Left renal pelvis (tissue), 4 donors: ENCODE results near the gene GLUL. TPM values are rescaled to one million over a fixed set of nuclear protein-coding genes. Genes with fewer than 3 reads are reported as not detected.
"Not testable (repeated sequence)": the region's sequence is repeated elsewhere in the genome, so short reads cannot be mapped to it uniquely, and the experiment has no call there.

ENCODE experiments used
- DNase-seq, 4 donors: peaks; one replicate each; pipeline ENCODE4 v3.0.0-alpha.2; 2013; ENCODE audit warnings: low read depth in 4 of 4, low spot score in 3 of 4
- polyA plus RNA-seq, 4 donors: library from polyadenylated mRNA; unstranded; fragments of 120-200 nt; gene quantifications; one replicate each; pipeline ENCODE4 v1.2.1, GENCODE V29; 2013; ENCODE audit not compliant: insufficient read length in 4 of 4

The GLUL gene
- polyA plus RNA-seq, 4 donors, result 278 to 306 (median 290) TPM

GRCh38 chr1:182370532-182370931 lies 21.1 kb downstream of the GLUL start:
- no peak for DNase-seq

DNA sequence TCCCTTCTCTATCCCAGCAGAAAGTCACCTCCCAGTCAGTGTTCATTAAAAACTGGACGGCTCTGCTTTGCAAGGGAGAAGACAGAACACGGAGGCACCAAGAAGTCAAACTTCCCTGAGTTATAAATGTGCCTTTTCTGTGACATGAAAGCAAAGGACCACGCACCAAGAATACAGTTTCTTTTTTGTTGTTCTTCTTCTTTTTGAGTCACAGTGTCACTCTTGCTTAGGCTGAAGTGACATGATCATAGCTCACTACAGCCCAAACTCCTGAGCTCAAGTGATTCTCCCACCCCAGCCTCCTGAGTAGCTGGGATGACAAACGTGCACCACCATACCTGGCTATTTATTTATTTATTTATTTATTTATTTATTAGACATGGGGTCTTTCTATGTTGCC lies 22.7 kb downstream of the GLUL start:
- no peak for DNase-seq

DNA sequence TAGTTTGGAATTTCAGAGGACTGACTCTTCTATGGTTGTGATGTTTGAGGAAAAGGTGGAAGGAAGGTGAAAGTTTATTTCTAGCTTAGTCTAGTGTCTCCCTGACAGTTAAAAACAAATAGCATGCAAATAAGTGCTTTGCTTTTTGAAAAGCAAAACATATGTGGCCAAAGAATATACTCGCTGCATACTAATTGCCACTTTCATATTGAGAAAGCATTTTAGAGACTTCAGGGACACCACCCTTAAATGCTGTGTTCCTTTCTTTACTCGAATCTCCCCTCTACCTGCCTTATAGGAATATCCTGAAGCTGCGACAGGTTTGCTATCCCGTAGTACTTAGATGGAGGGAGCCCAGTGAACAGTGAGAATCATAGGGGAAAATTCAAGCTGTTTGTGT lies 23.2 kb downstream of the GLUL start:
- no peak for DNase-seq

GRCh38 chr1:182367926-182368325 lies 23.7 kb downstream of the GLUL start:
- DNase-seq, result no peak

- no peak for DNase-seq
These were observed 25.0 kb downstream of the GLUL start for GRCh38 chr1:182366596-182366995.

DNA sequence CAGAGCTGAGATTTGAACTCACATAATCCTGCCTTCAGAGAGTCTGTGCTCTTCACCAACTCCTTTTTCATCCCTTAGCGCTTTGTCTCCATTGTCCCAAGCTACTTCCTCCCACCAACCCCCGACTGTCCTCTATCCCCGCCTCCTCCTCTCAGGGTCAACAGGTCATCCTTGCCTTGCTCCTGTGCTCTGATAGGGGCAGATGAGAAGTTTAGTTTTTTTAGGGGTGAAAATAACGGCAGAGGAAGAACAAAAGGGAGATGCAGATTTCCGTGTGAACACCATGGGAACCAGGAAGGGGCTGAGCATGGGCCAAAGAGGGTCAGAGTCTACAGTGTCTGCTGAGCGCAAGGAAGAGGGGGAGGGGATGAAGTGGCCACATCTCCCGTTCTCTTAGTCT lies 31.9 kb downstream of the GLUL start:
- no peak for DNase-seq

GRCh38 chr1:182357913-182358312 lies 33.7 kb downstream of the GLUL start:
- DNase-seq, result no peak

DNA sequence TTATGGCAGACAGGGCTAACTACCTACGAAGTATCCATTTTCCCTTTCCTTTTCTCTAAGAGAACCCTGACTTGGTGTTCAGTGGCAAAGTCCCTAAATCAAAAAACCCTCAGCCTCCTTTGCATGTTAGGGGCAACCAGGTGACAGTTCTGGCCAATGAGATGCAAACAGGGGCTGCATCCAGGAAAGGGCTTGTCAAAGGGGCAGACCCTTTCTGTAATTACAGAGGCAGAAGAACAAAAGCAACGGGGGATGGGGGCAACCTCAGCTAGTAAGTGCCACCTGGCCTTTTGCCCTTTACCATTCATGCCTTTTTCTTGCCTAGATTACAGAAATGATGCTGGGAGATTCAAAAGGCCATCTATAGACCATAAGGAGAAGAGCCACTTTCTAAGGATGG lies 34.4 kb downstream of the GLUL start:
- no peak for DNase-seq

- no peak for DNase-seq
These were observed 35.9 kb downstream of the GLUL start for GRCh38 chr1:182355723-182356098.

GRCh38 chr1:182351790-182352364 lies 39.7 kb downstream of the GLUL start:
- DNase-seq, result no peak

DNA sequence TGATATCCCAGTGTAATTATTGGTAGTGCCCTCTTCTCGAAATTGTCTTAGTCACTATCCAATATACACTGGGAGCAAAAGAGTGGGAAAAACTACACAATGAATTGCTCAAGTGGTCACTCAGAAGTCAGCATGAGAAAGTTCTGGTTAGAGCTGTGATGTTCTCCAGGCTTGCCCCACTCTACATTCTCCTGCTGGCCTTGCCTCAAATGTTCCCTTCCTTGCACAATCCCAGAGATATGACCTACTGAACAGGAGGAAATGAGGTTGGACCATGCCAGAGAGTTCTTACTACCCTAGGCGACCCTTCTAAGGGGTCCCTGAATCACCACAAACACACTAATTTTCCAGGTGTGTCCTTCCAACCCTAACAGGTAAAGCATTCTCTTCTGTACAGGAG lies 40.8 kb downstream of the GLUL start:
- DNase-seq, result no peak

GRCh38 chr1:182348961-182349747 lies 42.4 kb downstream of the GLUL start:
- DNase-seq, result no peak

- DNase-seq, result no peak
These were observed 44.6 kb downstream of the GLUL start for GRCh38 chr1:182347019-182347418.

GRCh38 chr1:182340233-182341058 lies 51.1 kb downstream of the GLUL start:
- DNase-seq, result no peak

- no peak for DNase-seq
These were observed 51.9 kb downstream of the GLUL start for GRCh38 chr1:182339684-182340083.

- no peak for DNase-seq
These were observed 52.7 kb downstream of the GLUL start for GRCh38 chr1:182338806-182339370.

- no peak for DNase-seq
These were observed 53.6 kb downstream of the GLUL start for GRCh38 chr1:182337736-182338571.

DNA sequence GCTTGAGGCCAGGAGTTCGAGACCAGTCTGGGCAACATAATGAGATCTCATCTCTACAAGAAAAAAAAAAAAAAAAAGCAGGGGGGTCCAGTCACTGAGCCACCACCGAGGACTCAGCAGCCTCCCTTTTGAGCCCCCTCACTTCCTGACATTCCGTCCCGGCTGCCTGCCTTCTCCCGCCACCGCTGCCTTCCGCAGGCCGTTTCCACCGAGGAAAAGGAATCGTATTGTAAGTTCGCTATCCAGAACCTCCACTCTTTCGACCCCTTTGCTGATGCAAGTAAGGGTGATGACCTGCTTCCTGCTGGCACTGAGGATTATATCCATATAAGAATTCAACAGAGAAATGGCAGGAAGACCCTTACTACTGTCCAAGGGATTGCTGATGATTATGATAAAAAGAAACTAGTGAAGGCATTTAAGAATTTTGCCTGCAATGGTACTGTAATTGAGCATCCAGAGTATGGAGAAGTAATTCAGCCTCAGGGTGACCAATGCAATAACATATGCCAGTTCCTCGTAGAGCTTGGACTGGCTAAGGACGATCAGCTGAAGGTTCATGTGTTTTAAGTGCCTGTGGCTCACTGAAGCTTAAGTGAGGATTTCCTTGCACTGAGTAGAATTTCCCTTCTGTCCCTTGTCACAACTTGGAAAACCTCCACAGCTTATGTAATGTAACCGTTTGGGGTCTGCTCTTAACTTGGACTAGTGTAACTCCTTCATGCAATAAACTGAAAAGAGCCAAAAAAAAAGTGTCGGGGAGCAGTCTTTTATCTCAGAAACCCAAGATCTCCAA lies 55.6 kb downstream of the GLUL start:
- DNase-seq, result no peak

DNA sequence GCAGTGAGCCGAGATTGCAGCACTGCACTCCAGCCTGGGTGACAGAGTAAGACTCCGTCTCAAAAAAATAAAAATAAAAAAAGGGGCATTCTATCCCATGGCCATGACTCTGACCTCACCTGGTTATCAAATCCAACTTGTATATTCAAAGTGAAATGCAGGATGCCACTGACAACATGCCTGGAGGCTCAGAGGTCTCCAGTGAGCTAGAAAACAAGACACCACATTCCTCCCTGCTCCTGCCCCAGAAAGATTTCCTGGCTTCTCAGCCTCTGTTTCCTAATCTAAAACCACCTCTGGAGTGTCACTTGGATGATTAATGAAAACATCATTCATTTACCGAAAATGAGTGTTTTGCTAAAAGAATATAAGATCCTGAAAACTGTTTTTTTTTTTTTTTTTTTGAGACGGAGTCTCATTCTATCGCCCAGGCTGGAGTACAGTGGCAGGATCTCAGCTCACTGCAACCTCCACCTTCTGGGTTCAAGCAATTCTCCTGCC lies 58.5 kb downstream of the GLUL start:
- DNase-seq, result not testable (repeated sequence)
